DLD1 (cell line): ENCODE measurements around the gene PCDHGB7.
"Not testable (repeated sequence)": the region's sequence is repeated elsewhere in the genome, so short reads cannot be mapped to it uniquely, and the experiment has no call there.

ENCODE experiments used
- in situ Hi-C: cut with HindIII; loops from 2 replicates; pipeline ENCODE4 v1.10.0; 2017; ENCODE audit warnings: low sequenced_read_pairs

PCDHGB7 gene

GRCh38 chr5:141417494-141418172 is at the start of gene PCDHGB7:
Gene PCDHGB7, plus strand, starts transcription at chr5:141417677. Its CDS starts 183 bp downstream, at chr5:141417860.
- in situ Hi-C loops = not testable (repeated sequence)

DNA sequence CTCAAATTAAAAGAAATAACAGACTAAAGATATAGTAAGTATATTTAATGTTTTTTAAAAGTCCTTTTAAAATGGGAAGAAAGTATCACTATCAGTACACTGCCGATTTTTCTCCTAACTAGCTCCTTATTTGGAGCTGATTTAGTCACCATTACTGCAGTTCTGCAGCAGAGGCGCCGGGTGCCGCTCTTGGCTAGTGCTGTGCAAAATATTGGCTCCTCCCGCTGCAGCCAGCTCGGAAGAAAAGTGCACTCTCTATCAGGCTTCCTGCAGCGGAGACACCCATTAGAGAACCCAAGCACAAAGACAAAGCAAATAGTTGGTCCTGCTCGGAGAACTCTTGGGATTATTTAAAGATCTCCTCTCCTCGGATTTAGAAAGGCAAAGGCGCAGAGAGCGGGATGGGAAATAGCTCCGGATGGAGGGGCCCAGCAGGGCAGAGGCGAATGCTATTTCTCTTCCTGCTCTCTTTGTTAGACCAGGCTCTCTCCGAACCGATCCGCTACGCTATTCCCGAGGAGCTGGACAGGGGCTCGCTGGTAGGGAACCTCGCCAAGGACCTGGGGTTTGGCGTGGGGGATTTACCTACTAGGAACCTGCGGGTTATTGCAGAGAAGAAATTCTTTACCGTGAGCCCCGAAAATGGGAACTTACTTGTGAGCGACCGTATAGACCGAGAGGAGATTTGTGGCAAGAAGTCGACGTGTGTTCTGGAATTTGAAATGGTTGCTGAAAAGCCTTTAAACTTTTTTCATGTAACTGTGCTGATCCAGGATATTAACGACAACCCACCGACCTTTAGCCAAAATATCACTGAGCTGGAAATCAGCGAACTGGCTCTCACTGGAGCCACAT is 47.3 kb upstream of the PCDHGB7 start, which contains the start of gene PCDHGB3:
Gene PCDHGB3, plus strand, starts transcription at position 249 of the 855 bp plus-strand sequence. Its CDS starts 153 bp downstream, at position 402.
- in situ Hi-C loops = no loop called here

- in situ Hi-C loops = no loop called here
These were observed 45.7 kb upstream of the PCDHGB7 start for GRCh38 chr5:141371572-141372475.

- in situ Hi-C loops = no loop called here
These were observed 43.7 kb upstream of the PCDHGB7 start, which contains the start of gene PCDHGA6 for GRCh38 chr5:141373673-141374317. Gene PCDHGA6, plus strand, starts transcription at chr5:141373891. Its CDS starts 193 bp downstream, at chr5:141374084.

DNA sequence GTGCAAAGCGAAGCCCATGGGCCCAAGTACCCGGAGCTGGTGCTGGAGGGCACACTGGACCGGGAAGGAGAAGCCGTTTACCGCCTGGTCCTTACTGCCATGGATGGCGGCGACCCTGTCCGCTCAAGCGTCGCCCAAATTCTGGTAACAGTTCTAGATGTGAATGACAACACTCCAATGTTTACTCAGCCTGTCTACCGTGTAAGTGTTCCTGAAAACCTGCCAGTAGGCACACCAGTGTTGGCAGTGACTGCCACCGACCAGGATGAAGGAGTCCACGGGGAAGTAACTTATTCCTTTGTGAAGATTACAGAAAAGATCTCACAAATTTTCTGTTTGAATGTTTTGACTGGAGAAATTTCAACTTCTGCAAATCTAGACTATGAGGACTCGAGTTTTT is 42.9 kb upstream of the PCDHGB7 start:
- in situ Hi-C loops = no loop called here

DNA sequence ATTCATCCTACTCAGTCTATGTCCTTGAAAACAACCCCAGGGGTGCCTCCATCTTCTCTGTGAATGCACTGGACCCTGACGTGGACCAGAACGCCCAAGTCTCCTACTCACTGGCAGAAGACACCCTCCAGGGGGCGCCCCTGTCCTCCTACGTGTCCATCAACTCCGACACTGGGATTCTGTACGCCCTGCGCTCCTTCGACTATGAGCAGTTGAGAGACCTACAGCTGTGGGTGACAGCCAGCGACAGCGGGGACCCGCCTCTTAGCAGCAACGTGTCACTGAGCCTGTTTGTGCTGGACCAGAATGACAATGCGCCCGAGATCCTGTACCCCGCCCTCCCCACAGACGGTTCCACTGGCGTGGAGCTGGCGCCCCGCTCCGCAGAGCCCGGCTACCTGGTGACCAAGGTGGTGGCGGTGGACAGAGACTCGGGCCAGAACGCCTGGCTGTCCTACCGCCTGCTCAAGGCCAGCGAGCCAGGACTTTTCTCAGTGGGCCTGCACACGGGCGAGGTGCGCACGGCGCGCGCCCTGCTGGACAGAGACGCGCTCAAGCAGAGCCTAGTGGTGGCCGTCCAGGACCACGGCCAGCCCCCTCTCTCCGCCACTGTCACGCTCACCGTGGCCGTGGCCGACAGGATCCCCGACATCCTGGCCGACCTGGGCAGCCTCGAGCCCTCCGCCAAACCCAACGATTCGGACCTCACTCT is 41.9 kb upstream of the PCDHGB7 start:
- in situ Hi-C loops = not testable (repeated sequence)

DNA sequence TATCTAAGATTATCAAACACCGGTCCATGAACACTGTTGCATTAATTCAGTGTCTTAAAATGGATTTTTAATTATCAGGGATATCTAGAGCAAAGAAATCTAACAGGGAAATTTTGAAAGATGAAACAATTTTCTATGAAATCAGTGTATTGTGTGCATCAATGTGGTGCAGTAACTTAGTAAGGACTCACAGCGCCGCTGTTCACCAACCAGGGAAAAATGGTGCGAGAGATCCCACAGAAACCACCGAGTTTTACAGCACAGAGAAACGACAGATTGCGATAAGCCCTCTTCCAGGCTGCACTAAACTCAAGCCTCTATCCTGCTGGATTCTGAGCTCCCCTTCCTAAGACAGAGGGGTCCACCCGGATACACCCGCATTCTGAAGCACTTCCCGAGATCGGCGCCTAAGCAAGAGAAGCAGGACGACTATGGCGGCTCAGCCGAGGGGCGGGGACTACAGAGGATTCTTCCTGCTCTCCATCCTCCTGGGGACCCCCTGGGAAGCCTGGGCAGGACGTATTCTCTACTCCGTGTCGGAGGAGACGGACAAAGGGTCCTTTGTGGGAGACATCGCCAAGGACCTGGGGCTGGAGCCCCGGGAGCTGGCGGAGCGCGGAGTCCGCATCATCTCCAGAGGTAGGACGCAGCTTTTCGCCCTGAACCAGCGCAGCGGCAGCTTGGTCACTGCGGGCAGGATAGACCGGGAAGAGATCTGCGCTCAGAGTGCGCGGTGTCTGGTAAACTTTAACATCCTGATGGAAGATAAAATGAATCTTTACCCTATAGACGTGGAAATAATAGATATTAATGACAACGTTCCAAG is 34.8 kb upstream of the PCDHGB7 start, which contains the start of gene PCDHGA7:
Gene PCDHGA7, plus strand, starts transcription at position 274 of the 826 bp plus-strand sequence. Its CDS starts 158 bp downstream, at position 432.
- in situ Hi-C loops = no loop called here

DNA sequence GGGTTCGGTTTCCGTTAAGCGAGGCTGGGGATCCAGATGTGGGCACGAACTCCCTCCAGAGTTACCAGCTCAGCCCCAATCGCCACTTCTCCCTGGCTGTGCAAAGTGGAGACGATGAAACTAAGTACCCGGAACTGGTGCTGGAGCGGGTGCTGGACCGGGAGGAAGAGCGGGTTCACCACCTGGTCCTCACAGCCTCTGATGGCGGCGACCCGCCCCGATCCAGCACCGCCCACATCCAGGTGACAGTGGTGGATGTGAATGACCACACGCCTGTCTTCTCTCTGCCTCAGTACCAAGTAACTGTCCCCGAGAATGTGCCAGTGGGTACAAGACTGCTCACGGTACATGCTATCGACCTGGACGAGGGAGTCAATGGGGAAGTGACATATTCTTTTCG is 34.1 kb upstream of the PCDHGB7 start:
- in situ Hi-C loops = no loop called here

GRCh38 chr5:141384471-141385267 is 32.8 kb upstream of the PCDHGB7 start:
- in situ Hi-C loops = no loop called here

GRCh38 chr5:141387557-141388311 is 29.7 kb upstream of the PCDHGB7 start, which contains the start of gene PCDHGB4:
Gene PCDHGB4, plus strand, starts transcription at chr5:141387698. Its CDS starts 187 bp downstream, at chr5:141387885.
- in situ Hi-C loops = not testable (repeated sequence)

GRCh38 chr5:141388661-141389060 is 28.8 kb upstream of the PCDHGB7 start:
- in situ Hi-C loops = no loop called here

GRCh38 chr5:141389153-141390042 is 28.1 kb upstream of the PCDHGB7 start:
- in situ Hi-C loops = no loop called here

DNA sequence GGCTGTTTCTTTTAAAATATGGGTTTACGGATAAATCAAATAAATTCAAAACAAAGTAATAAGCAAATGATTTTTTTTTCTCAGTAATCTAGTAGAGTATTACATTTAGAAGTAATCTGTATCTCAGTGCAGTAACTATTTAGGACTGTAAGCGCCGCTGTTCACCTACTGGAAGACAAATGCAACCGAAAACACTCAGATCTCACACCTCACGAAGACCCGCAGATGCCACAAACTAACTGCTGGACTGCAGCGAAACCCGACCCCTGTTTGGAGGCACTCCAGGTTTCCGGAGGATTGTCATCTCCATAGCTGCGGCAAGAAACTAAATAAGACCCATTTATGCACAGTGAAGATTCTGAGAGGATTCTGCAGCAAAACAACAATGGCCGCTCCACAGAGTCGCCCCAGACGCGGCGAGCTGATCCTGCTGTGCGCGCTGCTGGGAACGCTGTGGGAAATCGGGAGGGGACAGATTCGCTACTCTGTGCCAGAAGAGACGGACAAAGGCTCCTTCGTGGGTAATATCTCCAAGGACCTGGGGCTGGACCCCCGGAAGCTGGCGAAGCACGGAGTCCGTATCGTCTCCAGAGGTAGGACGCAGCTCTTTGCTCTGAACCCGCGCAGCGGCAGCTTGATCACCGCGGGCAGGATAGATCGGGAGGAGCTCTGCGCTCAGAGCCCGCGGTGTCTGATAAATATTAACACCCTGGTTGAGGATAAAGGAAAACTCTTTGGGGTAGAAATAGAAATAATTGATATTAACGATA is 24.9 kb upstream of the PCDHGB7 start, which contains the start of gene PCDHGA8:
Gene PCDHGA8, plus strand, starts transcription at position 205 of the 770 bp plus-strand sequence. Its CDS starts 181 bp downstream, at position 386.
- in situ Hi-C loops = no loop called here

DNA sequence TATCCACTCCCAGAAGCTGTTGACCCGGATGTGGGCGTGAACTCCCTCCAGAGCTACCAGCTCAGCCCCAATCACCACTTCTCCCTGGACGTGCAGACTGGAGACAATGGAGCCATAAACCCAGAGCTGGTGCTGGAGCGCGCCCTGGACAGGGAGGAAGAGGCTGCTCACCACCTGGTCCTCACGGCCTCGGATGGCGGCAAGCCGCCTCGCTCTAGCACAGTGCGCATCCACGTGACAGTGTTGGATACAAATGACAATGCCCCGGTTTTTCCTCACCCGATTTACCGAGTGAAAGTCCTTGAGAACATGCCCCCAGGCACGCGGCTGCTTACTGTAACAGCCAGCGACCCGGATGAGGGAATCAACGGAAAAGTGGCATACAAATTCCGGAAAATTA is 24.2 kb upstream of the PCDHGB7 start:
- in situ Hi-C loops = no loop called here
